IPS-18c (cell line): ENCODE data around the gene FOXB1.

ENCODE experiments used
- H3K4me3 ChIP-seq: 2 replicates; pipeline ENCODE4 v1.7.0; 2013; ENCODE audit warnings: low read depth, mild to moderate bottlenecking, low read length, moderate library complexity; ENCODE audit not compliant: insufficient read depth
- H3K9me3 ChIP-seq: one replicate; pipeline ENCODE4 v1.6.1; 2013; ENCODE audit warnings: mild to moderate bottlenecking, low read length, moderate library complexity; ENCODE audit not compliant: control insufficient read depth, insufficient read depth

The FOXB1 gene

GRCh38 chr15:60052796-60053195 is 48.7 kb downstream of the FOXB1 start:
- H3K9me3 ChIP-seq: no peaks in the 10 kb centered on the region
- H3K4me3 ChIP-seq: no peak overlapping the region

GRCh38 chr15:60054472-60054871 is 50.4 kb downstream of the FOXB1 start:
- no peak overlapping the region for H3K4me3 ChIP-seq
- no peaks in the 10 kb centered on the region for H3K9me3 ChIP-seq
